Neural progenitor cell (in vitro differentiated cells): ENCODE data around the gene WNT8A.

Experiments
- CTCF ChIP-seq: fragments of 200-600 bp; sonication (generic); IDR thresholded peaks from 2 replicates; pipeline ENCODE4 v1.5.1; 2017; ENCODE audit warnings: antibody characterized with exemption, mild to moderate bottlenecking
- EZH2 ChIP-seq: fragments of 200-600 bp; sonication (generic); IDR thresholded peaks from 2 replicates; pipeline ENCODE4 v1.6.1; 2017; ENCODE audit warnings: antibody characterized with exemption, mild to moderate bottlenecking, moderate library complexity
- EZH2phosphoT487 ChIP-seq: fragments of 200-600 bp; sonication (generic); IDR thresholded peaks from 2 replicates; pipeline ENCODE4 v1.6.1; 2017; ENCODE audit warnings: antibody characterized with exemption

DNA sequence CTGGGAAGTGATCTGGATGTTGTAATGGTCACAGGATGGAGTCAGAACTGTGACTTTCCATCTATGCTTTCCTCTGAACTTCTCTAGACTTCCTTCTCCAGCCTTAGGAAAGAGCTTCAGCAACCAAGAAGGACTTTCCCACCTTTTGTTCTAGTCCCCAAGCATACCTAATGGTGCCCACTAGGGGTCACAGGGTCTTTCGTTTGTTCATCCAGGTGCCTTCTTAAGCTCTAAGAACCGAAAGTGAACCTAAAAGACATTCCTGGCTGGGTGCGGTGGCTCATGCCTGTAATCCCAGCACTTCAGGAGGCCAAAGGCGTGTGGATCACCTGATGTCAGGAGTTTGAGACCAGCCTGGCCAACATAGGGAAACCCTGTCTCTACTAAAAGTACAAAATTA lies 1.8 kb upstream of the WNT8A start:
- TF ChIP-seq EZH2phosphoT487 (no peak), CTCF (peak; percentile 16), EZH2 (no peak)
